ENCODE measurements around the gene ITGB3. TPM values are rescaled to one million over a fixed set of nuclear protein-coding genes. Genes with fewer than 3 reads are reported as not detected.

ITGB3 gene
- total and polyA plus RNA-seq, 9 of the 15 experiments (the other 6 are each of a cell fraction or from before 2014, with no cell fraction given), result 0.08 to 2.6 (median 0.62) TPM; not detected in 1

GRCh38 chr17:47218896-47219430 lies 34.7 kb upstream of the ITGB3 start (continued):
- no peak for TF ChIP-seq U2AF1 (optimal IDR thresholded peaks at IDR 0.05; ENCODE audit: low read depth, low read length)
- TF ChIP-seq HMGXB4 (CRISPR knock-in tag; IDR thresholded peaks at IDR 0.05), result no peak
- TF ChIP-seq TFAM (CRISPR knock-in tag; conservative IDR thresholded peaks at IDR 0.05), result no peak
- TF ChIP-seq SFPQ (IDR thresholded peaks at IDR 0.05; ENCODE audit: low read depth, low read length), result no peak
- no peak for TF ChIP-seq THAP12 (CRISPR knock-in tag; IDR thresholded peaks at IDR 0.05)
- no peak for TF ChIP-seq TCF7L2 (IDR thresholded peaks at IDR 0.05; ENCODE audit: low read depth, low read length)
- peak; percentile 48; the same call in 1 of the 2 replicates for TF ChIP-seq ZNF583 (CRISPR knock-in tag; IDR thresholded peaks at IDR 0.05)
- no peak for TF ChIP-seq ZNF780A (CRISPR knock-in tag; IDR thresholded peaks at IDR 0.05)
- no peak for TF ChIP-seq ZNF436 (CRISPR knock-in tag; IDR thresholded peaks at IDR 0.05)
- 0 out of 2 replicates have a peak, but pooled peaks have one; percentile 34 for TF ChIP-seq ZNF212 (CRISPR knock-in tag; IDR thresholded peaks at IDR 0.05)
- TF ChIP-seq, protein P1, sequence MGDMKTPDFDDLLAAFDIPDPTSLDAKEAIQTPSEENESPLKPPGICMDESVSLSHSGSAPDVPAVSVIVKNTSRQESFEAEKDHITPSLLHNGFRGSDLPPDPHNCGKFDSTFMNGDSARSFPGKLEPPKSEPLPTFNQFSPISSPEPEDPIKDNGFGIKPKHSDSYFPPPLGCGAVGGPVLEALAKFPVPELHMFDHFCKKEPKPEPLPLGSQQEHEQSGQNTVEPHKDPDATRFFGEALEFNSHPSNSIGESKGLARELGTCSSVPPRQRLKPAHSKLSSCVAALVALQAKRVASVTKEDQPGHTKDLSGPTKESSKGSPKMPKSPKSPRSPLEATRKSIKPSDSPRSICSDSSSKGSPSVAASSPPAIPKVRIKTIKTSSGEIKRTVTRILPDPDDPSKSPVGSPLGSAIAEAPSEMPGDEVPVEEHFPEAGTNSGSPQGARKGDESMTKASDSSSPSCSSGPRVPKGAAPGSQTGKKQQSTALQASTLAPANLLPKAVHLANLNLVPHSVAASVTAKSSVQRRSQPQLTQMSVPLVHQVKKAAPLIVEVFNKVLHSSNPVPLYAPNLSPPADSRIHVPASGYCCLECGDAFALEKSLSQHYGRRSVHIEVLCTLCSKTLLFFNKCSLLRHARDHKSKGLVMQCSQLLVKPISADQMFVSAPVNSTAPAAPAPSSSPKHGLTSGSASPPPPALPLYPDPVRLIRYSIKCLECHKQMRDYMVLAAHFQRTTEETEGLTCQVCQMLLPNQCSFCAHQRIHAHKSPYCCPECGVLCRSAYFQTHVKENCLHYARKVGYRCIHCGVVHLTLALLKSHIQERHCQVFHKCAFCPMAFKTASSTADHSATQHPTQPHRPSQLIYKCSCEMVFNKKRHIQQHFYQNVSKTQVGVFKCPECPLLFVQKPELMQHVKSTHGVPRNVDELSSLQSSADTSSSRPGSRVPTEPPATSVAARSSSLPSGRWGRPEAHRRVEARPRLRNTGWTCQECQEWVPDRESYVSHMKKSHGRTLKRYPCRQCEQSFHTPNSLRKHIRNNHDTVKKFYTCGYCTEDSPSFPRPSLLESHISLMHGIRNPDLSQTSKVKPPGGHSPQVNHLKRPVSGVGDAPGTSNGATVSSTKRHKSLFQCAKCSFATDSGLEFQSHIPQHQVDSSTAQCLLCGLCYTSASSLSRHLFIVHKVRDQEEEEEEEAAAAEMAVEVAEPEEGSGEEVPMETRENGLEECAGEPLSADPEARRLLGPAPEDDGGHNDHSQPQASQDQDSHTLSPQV (IDR thresholded peaks at IDR 0.05), result peak; percentile 91
- TF ChIP-seq NFATC3 (IDR thresholded peaks at IDR 0.05), result peak; percentile 47; the same call in 1 of the 2 replicates
- TF ChIP-seq, protein P2, sequence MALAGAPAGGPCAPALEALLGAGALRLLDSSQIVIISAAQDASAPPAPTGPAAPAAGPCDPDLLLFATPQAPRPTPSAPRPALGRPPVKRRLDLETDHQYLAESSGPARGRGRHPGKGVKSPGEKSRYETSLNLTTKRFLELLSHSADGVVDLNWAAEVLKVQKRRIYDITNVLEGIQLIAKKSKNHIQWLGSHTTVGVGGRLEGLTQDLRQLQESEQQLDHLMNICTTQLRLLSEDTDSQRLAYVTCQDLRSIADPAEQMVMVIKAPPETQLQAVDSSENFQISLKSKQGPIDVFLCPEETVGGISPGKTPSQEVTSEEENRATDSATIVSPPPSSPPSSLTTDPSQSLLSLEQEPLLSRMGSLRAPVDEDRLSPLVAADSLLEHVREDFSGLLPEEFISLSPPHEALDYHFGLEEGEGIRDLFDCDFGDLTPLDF (CRISPR knock-in tag; IDR thresholded peaks at IDR 0.05), result no peak
- TF ChIP-seq SREBF2 (CRISPR knock-in tag; IDR thresholded peaks at IDR 0.05), result no peak
